NB4 (cell line): ENCODE results near the gene SVOP.

Source experiments
- CTCF ChIP-seq: IDR thresholded peaks from one replicate; pipeline ENCODE4 v1.5.1; 2012; ENCODE audit warnings: low read depth, low read length
- POLR2A ChIP-seq: IDR thresholded peaks from 2 replicates; pipeline ENCODE4 v1.6.1; 2011; ENCODE audit warnings: mild to moderate bottlenecking; ENCODE audit not compliant: insufficient read length; ENCODE audit errors: extremely low read depth

- TF ChIP-seq CTCF (no peak), POLR2A (no peak)
These were observed 113.9 kb downstream of the SVOP start for GRCh38 chr12:108906971-108907370.
